ENCODE measurements around the gene TMEM134. TPM values are rescaled to one million over a fixed set of nuclear protein-coding genes. Genes with fewer than 3 reads are reported as not detected.

The TMEM134 gene
- total and polyA plus RNA-seq, 9 of the 15 experiments (the other 6 are each of a cell fraction or from before 2014, with no cell fraction given): 0.63 to 48.4 (median 10.7) TPM

DNA sequence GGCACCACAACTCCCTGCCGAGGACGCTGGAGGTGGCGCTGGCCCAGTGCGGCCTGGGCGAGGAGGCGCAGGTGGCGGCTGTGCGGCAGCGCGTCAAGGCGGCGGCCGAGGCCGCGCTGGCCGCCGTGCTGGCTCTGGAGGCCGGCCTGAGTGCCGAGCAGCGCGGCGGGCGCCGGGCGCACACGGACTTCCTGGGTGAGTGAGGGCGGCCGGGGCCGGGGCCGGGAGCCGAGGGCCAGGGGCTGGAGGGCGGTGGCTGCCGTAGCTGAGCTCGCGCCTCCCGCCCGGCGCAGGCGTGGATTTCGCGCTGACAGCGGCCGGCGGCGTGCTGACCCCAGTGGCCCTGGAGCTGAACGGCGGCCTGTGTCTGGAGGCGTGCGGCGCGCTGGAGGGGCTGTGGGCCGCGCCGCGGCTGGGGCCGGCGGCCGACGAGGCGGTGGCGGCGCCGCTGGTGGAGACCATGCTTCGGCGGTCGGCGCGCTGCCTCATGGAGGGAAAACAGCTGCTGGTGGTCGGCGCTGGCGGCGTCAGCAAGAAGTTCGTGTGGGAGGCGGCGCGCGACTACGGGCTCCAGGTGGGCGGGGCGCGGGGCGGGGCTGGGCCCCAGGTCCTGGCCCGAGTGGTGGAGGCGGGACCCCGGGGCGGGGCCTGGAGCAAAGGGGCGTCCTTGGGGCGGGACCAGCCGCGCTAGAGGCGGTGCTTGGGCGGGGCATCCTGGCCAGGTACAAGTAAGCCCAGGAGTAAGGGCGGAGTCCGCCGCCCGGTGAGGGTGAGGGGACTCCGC lies 48.2 kb downstream of the TMEM134 start (continued):
- TF ChIP-seq POLR2AphosphoS5 (IDR thresholded peaks at IDR 0.05; ENCODE audit: control insufficient read depth, insufficient read depth, low read depth, low read length) (peak; percentile 58; the same call in 1 of the 2 replicates), ZNF384 (IDR thresholded peaks at IDR 0.05; ENCODE audit: low read depth, low read length) (no peak), ZNF77 (CRISPR knock-in tag; IDR thresholded peaks at IDR 0.05) (no peak), ZNF175 (CRISPR knock-in tag; IDR thresholded peaks at IDR 0.05; ENCODE audit: low read depth) (0 out of 2 replicates have a peak, but pooled peaks have one; percentile 32), ETS2 (tag; IDR thresholded peaks at IDR 0.05; ENCODE audit: borderline replicate concordance, poor library complexity, severe bottlenecking) (no peak), PRMT5 (CRISPR knock-in tag; IDR thresholded peaks at IDR 0.05) (no peak), ZNF143 (CRISPR knock-in tag; IDR thresholded peaks at IDR 0.05) (no peak), DMBX1 (CRISPR knock-in tag; IDR thresholded peaks at IDR 0.05; ENCODE audit: borderline replicate concordance) (no peak), ZNF134 (CRISPR knock-in tag; conservative IDR thresholded peaks at IDR 0.05) (no peak), ZNF184 (CRISPR knock-in tag; IDR thresholded peaks at IDR 0.05) (no peak), TBP (optimal IDR thresholded peaks at IDR 0.05; ENCODE audit: low read depth, low read length) (peak; percentile 73), GABPA (tag; conservative IDR thresholded peaks at IDR 0.05; ENCODE audit: low read depth) (no peak), ZNF57 (CRISPR knock-in tag; IDR thresholded peaks at IDR 0.05) (no peak), GABPB1 (CRISPR knock-in tag; IDR thresholded peaks at IDR 0.05) (no peak)
- TF ChIP-seq, protein P1, sequence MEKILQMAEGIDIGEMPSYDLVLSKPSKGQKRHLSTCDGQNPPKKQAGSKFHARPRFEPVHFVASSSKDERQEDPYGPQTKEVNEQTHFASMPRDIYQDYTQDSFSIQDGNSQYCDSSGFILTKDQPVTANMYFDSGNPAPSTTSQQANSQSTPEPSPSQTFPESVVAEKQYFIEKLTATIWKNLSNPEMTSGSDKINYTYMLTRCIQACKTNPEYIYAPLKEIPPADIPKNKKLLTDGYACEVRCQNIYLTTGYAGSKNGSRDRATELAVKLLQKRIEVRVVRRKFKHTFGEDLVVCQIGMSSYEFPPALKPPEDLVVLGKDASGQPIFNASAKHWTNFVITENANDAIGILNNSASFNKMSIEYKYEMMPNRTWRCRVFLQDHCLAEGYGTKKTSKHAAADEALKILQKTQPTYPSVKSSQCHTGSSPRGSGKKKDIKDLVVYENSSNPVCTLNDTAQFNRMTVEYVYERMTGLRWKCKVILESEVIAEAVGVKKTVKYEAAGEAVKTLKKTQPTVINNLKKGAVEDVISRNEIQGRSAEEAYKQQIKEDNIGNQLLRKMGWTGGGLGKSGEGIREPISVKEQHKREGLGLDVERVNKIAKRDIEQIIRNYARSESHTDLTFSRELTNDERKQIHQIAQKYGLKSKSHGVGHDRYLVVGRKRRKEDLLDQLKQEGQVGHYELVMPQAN (IDR thresholded peaks at IDR 0.05; ENCODE audit: borderline replicate concordance): no peak
- TF ChIP-seq, protein P2, sequence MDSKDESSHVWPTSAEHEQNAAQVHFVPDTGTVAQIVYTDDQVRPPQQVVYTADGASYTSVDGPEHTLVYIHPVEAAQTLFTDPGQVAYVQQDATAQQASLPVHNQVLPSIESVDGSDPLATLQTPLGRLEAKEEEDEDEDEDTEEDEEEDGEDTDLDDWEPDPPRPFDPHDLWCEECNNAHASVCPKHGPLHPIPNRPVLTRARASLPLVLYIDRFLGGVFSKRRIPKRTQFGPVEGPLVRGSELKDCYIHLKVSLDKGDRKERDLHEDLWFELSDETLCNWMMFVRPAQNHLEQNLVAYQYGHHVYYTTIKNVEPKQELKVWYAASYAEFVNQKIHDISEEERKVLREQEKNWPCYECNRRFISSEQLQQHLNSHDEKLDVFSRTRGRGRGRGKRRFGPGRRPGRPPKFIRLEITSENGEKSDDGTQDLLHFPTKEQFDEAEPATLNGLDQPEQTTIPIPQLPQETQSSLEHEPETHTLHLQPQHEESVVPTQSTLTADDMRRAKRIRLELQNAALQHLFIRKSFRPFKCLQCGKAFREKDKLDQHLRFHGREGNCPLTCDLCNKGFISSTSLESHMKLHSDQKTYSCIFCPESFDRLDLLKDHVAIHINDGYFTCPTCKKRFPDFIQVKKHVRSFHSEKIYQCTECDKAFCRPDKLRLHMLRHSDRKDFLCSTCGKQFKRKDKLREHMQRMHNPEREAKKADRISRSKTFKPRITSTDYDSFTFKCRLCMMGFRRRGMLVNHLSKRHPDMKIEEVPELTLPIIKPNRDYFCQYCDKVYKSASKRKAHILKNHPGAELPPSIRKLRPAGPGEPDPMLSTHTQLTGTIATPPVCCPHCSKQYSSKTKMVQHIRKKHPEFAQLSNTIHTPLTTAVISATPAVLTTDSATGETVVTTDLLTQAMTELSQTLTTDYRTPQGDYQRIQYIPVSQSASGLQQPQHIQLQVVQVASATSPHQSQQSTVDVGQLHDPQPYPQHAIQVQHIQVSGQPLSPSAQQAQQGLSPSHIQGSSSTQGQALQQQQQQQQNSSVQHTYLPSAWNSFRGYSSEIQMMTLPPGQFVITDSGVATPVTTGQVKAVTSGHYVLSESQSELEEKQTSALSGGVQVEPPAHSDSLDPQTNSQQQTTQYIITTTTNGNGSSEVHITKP (IDR thresholded peaks at IDR 0.05; ENCODE audit: partially characterized antibody): no peak
- TF ChIP-seq, protein P3, sequence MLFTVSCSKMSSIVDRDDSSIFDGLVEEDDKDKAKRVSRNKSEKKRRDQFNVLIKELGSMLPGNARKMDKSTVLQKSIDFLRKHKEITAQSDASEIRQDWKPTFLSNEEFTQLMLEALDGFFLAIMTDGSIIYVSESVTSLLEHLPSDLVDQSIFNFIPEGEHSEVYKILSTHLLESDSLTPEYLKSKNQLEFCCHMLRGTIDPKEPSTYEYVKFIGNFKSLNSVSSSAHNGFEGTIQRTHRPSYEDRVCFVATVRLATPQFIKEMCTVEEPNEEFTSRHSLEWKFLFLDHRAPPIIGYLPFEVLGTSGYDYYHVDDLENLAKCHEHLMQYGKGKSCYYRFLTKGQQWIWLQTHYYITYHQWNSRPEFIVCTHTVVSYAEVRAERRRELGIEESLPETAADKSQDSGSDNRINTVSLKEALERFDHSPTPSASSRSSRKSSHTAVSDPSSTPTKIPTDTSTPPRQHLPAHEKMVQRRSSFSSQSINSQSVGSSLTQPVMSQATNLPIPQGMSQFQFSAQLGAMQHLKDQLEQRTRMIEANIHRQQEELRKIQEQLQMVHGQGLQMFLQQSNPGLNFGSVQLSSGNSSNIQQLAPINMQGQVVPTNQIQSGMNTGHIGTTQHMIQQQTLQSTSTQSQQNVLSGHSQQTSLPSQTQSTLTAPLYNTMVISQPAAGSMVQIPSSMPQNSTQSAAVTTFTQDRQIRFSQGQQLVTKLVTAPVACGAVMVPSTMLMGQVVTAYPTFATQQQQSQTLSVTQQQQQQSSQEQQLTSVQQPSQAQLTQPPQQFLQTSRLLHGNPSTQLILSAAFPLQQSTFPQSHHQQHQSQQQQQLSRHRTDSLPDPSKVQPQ (CRISPR knock-in tag; IDR thresholded peaks at IDR 0.05; ENCODE audit: borderline replicate concordance): no peak

All from K562 (cell line).